Measurements from ENCODE around the gene WDR88.
A peak's percentile ranks its signal among the peaks of the same experiment; 100 is the strongest.
"Not testable (repeated sequence)": the region's sequence is repeated elsewhere in the genome, so short reads cannot be mapped to it uniquely, and the experiment has no call there.

The WDR88 gene

DNA sequence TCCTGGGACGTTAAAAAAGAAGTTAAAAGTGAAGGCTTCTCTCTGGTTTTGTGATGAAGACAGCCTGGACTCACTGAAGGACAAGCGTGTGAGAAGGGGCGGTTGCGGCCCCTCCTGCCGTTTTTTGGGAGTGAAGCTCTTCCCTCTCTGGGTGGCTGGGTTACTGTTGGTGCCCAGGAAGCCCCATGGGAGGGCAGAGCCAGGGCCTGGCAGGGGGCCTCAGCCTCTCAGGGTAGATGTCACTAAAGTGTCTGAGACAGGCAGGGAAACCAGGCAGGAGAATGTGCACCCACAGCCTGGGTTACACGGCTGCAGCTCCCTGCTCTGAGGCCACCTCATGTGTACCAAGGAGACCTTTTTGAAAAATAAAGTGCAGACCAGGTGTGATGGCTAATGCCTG lies 1.5 kb upstream of the WDR88 start:
- DNase-seq, result no peak

GRCh38 chr19:33132425-33132824 lies 511 bp downstream of the WDR88 start:
- no peak for DNase-seq

- DNase-seq, result no peak
Observed at GRCh38 chr19:33133438-33134031, 1.6 kb downstream of the WDR88 start.

DNA sequence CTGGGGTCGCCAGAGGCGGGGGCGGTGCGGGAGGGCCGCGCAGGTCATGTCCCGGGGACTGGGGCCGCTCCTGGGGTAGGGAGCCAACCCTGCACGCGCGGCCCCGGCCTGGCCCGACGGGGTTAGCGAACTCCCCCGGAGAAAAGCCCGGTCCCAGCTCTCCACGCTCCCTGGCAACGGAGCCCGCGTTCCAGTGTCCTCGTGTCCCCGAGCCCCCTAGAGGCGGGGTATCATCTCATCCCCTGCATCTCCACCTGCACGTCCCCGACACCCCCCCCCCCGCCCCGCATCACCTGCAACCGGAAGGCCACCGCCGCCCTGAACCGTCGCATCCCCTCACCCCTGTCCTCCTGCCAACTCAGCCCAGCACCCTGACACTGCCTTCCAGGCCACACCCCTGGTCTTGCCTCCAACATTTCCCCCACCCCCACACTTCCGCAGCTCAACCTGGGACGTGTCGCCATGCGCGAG lies 2.7 kb downstream of the WDR88 start:
- no peak for DNase-seq

- DNase-seq, result no peak
Observed at GRCh38 chr19:33139165-33139564, 7.3 kb downstream of the WDR88 start.

DNA sequence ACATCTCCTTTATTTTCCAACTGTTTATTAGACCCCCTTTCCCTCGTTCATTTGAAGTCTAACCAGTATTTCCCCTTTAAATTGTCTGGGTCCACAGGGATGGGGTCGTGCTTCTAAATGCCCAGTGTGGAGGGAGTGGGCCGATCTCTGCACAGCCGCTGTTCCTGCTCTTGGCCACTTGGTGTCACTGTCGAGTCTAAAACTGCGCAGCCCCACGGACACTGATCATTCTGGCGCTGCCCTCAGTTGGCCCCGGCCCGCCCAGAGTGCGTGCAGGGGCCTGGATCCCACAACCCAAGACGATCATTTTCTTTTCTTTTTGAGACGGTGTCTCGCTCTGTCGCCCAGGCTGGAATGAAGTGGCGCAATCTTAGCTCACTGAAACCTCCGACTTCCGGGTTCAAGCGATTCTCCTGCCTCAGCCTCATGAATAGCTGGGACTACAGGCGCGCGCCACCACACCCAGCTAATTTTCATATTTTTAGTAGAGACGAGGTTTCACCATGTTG lies 12.0 kb downstream of the WDR88 start:
- peak; percentile 13 for DNase-seq

DNA sequence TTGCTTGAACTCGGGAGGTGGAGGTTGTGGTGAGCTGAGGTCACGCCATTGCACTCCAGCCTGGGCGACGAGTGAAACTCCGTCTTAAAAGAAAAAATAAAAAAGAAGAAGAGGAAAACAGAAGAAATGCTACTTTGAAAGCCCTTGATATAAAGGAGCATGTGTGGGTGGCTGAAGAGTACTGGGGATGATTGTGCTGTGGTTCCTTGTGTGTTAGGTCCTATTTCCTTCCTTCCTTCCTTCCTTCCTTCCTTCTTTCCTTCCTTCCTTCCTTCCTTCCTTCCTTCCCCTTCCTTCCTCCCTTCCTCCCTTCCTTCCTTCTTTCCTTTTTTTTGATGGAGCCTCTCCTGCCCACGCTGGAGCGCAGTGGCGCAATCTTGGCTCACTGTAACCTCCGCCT lies 14.3 kb downstream of the WDR88 start:
- no peak for DNase-seq

GRCh38 chr19:33147538-33147937 lies 15.6 kb downstream of the WDR88 start:
- DNase-seq, result no peak

DNA sequence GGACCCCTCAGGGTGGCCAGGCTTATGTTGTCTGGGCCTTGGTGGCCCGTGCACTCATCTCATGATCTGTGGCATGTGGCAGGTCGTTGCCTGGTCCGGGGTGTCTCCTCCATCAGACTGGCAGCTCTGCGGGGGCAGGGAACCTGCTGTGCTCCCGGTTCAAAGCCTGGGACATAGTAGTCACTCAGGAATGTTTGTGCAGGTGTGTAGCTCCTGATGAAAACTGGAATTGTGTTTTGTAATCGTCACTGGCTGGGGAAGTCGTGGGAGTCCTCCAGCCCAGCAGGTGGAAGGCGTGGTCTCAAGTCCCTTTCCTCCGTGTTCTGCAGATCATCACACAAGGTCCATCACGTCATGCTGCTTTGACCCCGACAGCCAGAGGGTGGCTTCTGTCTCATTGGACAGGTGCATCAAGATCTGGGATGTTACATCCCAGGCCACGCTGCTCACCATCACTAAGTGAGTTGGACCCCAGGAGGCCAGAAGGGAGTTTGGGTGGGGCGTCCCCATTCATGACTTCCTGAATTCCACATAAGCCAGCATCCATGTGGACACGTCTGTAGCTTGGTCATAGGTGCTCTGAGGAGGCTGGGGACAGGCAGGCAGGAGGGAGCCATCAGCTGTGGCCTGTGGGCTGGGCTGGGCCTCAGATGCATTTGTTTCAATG lies 19.1 kb downstream of the WDR88 start:
- no peak for DNase-seq

DNA sequence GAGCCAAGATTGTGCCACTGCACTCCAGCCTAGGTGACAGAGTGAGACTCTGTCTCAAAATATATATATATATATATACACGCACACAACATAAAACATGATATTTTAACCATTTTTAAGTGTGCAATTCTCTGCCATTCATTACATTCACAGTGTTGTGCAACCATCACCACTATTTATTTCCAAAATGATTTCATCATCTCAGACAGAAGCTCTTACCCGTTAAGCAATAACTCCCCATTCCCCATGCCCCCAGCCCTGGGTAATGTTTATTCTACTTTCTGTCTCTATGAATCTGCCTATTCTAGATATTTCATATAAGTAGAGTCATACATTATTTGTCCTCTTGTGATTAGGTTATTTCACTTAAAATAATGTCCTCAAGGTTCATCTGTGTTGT lies 20.3 kb downstream of the WDR88 start:
- DNase-seq, result no peak

- not testable (repeated sequence) for DNase-seq
Observed at GRCh38 chr19:33152625-33153024, 20.7 kb downstream of the WDR88 start.

DNA sequence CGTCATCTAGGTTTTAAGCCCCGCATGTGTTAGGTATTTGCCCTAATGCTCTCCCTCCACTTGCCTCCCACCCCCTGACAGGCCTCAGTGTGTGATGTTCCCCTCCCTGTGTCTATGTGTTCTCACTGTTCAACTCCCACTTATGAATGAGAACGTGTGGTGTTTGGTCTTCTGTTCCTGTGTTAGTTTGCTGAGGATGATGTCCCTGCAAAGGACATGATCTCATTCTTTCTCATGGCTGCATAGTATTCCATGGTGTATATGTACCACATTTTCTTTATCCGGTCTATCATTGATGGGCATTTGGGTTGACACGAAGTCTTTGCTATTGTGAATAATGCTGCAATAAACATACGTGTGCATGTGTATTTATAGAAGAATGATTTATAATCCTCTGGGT lies 22.4 kb downstream of the WDR88 start:
- DNase-seq, result not testable (repeated sequence)

GRCh38 chr19:33156334-33156733 lies 24.4 kb downstream of the WDR88 start:
- no peak for DNase-seq

DNA sequence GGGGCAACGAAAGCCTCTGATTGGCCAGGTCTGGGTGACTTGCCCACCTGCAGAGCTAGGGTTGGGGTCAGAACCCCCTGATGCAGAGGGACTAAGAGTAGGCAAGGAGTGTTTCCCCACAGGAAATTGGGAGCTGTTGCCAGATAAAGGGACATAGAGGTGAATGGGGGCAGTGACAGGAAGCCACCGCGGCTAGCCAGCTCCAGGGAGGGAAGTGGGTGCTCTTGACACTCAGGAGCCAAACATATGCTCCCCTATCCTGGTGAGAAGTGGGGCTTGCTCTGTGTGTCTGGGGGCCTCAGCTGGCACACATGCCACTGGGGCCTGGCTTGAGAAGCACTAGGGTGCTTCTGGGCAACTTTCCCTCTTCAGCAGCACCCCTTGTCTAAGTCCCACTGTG lies 26.0 kb downstream of the WDR88 start:
- no peak for DNase-seq

DNA sequence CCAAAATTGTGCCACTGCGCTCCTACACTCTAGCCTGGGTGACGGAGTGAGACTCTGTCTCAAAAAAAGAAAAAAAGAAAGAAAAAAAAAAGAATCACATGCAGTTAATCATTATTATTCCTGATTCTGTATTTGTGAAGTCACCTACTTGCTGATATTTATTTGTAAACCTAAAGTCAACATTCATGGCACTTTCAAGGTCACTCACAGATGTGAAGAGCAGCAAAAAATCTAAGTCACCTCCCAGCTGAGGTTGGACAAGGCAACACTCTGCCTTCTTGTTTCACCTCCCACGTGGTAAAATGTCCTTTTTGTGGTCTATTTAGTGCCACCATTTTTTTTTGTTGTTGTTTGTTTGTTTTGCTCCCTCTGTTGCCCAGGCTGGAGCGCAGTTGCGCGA lies 26.5 kb downstream of the WDR88 start:
- no peak for DNase-seq

DNA sequence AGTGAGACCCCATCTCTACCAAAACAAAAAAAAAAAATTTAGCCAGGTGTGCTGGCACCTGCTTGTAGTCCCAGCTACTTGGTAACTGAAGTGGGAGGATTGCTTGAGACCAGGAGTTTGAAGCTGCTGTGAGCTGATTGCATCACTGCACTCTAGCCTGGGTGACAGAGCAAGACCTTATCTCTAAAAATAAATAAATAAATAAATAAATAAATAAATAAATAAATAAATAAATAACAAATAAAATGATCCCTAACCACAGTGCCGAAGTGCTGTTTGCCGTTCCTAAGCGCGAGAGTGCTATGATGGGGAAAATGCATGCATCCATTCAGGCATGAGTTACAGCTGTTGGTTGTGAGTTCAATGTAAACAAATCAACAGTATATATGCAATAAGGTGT lies 27.2 kb downstream of the WDR88 start:
- DNase-seq, result no peak

DNA sequence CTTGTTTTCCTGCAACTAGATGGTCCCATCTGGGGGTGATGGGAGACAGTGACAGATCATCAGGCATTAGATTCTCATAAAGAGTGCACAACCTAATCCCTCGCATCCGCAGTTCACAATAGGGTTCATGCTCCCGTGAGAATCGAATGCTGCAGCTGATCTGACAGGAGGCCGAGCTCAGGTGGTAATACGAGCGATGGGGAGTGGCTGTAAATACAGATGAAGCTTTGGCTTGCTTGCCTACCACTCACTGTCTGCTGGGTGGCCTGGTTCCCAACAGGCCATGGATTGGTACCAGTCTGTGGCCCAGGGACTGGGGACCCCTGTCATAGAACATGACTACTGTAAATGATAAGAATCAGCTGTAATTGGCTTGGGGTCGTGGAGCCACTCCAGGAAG lies 28.0 kb downstream of the WDR88 start:
- no peak for DNase-seq

DNA sequence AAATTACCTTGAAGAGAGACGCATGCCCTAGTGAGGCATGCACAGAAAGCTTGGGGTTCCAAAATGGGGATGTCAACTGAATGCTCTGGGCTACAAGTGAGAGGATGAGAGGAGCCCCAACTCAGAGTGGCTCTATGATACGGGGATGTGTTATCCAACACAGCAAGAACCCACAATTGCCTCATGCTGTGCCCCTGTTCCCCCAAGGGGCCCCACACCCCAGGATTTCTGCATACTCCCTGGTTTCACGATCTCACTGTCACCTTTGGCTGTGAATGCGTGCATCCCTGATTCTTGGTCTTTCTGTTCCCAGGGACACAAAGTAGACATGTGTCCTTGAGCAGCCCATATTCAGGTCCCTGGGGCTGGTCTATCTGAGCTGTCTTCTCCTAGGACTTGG lies 29.3 kb downstream of the WDR88 start:
- DNase-seq, result no peak

- no peak for DNase-seq
Observed at GRCh38 chr19:33163481-33163880, 31.6 kb downstream of the WDR88 start.

GRCh38 chr19:33166037-33166436 lies 34.1 kb downstream of the WDR88 start:
- DNase-seq, result not testable (repeated sequence)

DNA sequence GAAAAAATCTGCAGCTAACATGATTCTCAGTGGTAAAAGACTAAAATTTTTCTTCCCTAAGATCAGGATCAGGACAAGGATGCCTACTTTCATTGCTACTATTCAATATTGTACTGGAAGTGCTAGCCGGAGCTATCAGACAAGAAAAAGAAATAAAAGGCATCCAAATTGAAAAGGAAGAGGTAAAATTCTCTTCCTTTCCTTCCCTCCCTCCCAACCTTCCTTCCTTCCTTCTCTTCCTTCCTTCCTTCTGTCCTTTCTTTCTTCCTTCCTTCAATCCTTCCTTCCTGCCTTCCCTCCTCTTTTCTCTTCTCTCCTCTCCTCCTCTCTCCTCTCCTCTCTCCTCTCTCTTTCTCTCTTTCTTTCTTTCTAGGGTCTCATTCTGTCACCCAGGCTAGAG lies 35.5 kb downstream of the WDR88 start:
- DNase-seq, result no peak

GRCh38 chr19:33168528-33168927 lies 36.6 kb downstream of the WDR88 start:
- DNase-seq, result no peak

DNA sequence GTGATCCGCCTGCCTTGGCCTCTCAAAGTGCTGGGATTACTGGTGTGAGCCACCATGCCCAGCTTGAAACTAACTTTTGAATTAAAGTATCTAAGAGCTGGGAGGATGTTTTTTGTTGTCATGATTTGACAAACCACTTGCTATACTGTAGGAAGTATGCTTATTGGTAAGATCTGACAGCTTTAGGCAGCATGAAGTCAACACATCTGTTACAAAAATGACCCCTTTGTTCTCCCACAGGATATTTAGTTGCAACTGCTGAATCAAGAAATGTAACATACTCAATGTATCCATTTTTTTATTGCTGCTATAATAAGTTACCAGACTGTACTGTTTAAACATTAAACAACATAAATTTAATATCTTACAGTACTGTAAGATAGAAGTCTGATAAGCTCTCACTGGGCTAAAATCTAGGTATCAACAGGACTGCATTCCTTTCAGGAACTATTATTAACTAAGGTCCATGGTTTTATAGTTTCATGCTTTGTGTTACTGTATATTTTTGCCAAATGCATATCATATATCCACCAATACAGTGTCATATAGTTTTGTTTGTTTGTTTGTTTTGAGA lies 39.4 kb downstream of the WDR88 start:
- DNase-seq, result no peak

GRCh38 chr19:33171916-33172359 lies 40.0 kb downstream of the WDR88 start:
- no peak for DNase-seq
